HL-60 (cell line): Measurements from ENCODE around the gene KLC3.

Source experiments
- CTCF ChIP-seq: IDR thresholded peaks from one replicate; pipeline ENCODE4 v1.5.1; 2011; ENCODE audit warnings: low read length, control low read depth, inconsistent platforms; ENCODE audit not compliant: insufficient read depth
- POLR2AphosphoS5 ChIP-seq: IDR thresholded peaks from 2 replicates; pipeline ENCODE4 v1.6.1; 2012; ENCODE audit warnings: low read depth

DNA sequence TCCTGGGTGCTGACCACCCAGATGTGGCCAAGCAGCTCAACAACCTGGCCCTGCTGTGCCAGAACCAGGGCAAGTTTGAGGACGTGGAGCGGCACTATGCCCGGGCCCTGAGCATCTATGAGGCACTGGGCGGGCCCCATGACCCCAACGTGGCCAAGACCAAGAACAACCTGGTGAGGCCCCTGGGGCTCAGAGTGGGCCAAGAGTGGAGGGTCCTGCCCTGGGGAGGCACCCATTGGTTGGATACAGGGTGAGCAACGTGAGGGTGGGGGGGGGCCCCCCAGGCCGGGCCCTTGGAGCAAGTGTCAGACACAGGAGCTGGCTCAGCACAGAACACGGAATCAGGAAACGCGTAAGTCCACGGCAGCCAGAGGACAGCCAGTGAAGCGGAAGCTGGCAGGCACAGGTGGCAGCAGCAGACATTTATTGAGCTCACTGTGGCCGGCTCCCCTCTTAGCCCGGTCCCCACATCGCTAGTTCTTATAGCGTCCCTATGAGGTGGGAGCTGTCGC, 8.9 kb downstream of the KLC3 start:
- no peak for TF ChIP-seq CTCF
- TF ChIP-seq POLR2AphosphoS5: no peak
